ENCODE results near the gene FAM53B.

FAM53B gene

GRCh38 chr10:124739119-124739921, 4.9 kb downstream of the FAM53B start:
- Mint-ChIP-seq H3K27ac (peak overlapping the region; percentile 63), H3K9me3 (no peaks in the 10 kb centered on the region), H3K4me1 (ENCODE audit: low read depth) (peaks cover 46% of the 10 kb centered on the region), H3K4me3 (peak overlapping the region; percentile 44), H3K36me3 (ENCODE audit: low read depth) (peaks cover 15% of the 10 kb centered on the region), H3K27me3 (ENCODE audit: low read depth) (peaks cover 14% of the 10 kb centered on the region)
- no peak for DNase-seq (ENCODE audit: low spot score)

- Mint-ChIP-seq H3K36me3 (ENCODE audit: low read depth) (peaks cover 21% of the 10 kb centered on the region), H3K27ac (no peak overlapping the region), H3K4me3 (no peak overlapping the region), H3K4me1 (ENCODE audit: low read depth) (peaks cover 54% of the 10 kb centered on the region), H3K9me3 (no peaks in the 10 kb centered on the region), H3K27me3 (ENCODE audit: low read depth) (peaks cover 14% of the 10 kb centered on the region)
- DNase-seq (ENCODE audit: low spot score): no peak
These were observed 5.7 kb downstream of the FAM53B start for GRCh38 chr10:124738441-124738840.

GRCh38 chr10:124737708-124738107, 6.5 kb downstream of the FAM53B start:
- Mint-ChIP-seq H3K9me3 (no peaks in the 10 kb centered on the region), H3K4me1 (ENCODE audit: low read depth) (peaks cover 59% of the 10 kb centered on the region), H3K27me3 (ENCODE audit: low read depth) (peaks cover 12% of the 10 kb centered on the region), H3K4me3 (no peak overlapping the region), H3K27ac (no peak overlapping the region), H3K36me3 (ENCODE audit: low read depth) (peaks cover 26% of the 10 kb centered on the region)
- no peak for DNase-seq (ENCODE audit: low spot score)

- H3K4me3 Mint-ChIP-seq: no peak overlapping the region
These were observed 7.0 kb downstream of the FAM53B start for GRCh38 chr10:124737221-124737620.

GRCh38 chr10:124736491-124737136, 7.6 kb downstream of the FAM53B start:
- peaks cover 55% of the 10 kb centered on the region for H3K4me1 Mint-ChIP-seq (ENCODE audit: low read depth)
- peaks cover 28% of the 10 kb centered on the region for H3K36me3 Mint-ChIP-seq (ENCODE audit: low read depth)
- H3K27ac Mint-ChIP-seq: no peak overlapping the region
- H3K9me3 Mint-ChIP-seq: no peaks in the 10 kb centered on the region
- DNase-seq (ENCODE audit: low spot score): no peak
- no peak overlapping the region for H3K4me3 Mint-ChIP-seq
- peaks cover 9% of the 10 kb centered on the region for H3K27me3 Mint-ChIP-seq (ENCODE audit: low read depth)

More at GRCh38 chr10:124737221-124737620, 7.0 kb downstream of the FAM53B start:
- no peaks in the 10 kb centered on the region for H3K9me3 Mint-ChIP-seq
- peaks cover 9% of the 10 kb centered on the region for H3K27me3 Mint-ChIP-seq (ENCODE audit: low read depth)
- peaks cover 28% of the 10 kb centered on the region for H3K36me3 Mint-ChIP-seq (ENCODE audit: low read depth)
- peaks cover 55% of the 10 kb centered on the region for H3K4me1 Mint-ChIP-seq (ENCODE audit: low read depth)
- H3K27ac Mint-ChIP-seq: no peak overlapping the region
- no peak for DNase-seq (ENCODE audit: low spot score)

- H3K36me3 Mint-ChIP-seq (ENCODE audit: low read depth): peaks cover 27% of the 10 kb centered on the region
- H3K27me3 Mint-ChIP-seq (ENCODE audit: low read depth): peaks cover 8% of the 10 kb centered on the region
- no peak overlapping the region for H3K27ac Mint-ChIP-seq
- DNase-seq (ENCODE audit: low spot score): no peak
- no peak overlapping the region for H3K4me3 Mint-ChIP-seq
- no peaks in the 10 kb centered on the region for H3K9me3 Mint-ChIP-seq
- H3K4me1 Mint-ChIP-seq (ENCODE audit: low read depth): peaks cover 48% of the 10 kb centered on the region
These were observed 8.5 kb downstream of the FAM53B start for GRCh38 chr10:124735491-124736286.

GRCh38 chr10:124734311-124735166, 9.6 kb downstream of the FAM53B start:
- no peaks in the 10 kb centered on the region for H3K9me3 Mint-ChIP-seq
- peaks cover 41% of the 10 kb centered on the region for H3K4me1 Mint-ChIP-seq (ENCODE audit: low read depth)
- peak overlapping the region; percentile 72 for H3K4me3 Mint-ChIP-seq
- H3K36me3 Mint-ChIP-seq (ENCODE audit: low read depth): peaks cover 30% of the 10 kb centered on the region
- peaks cover 4% of the 10 kb centered on the region for H3K27me3 Mint-ChIP-seq (ENCODE audit: low read depth)
- peak overlapping the region; percentile 85 for H3K27ac Mint-ChIP-seq
- no peak for DNase-seq (ENCODE audit: low spot score)

- peak overlapping the region; percentile 85 for H3K27ac Mint-ChIP-seq
- DNase-seq (ENCODE audit: low spot score): no peak
- H3K27me3 Mint-ChIP-seq (ENCODE audit: low read depth): no peaks in the 10 kb centered on the region
- peaks cover 44% of the 10 kb centered on the region for H3K4me1 Mint-ChIP-seq (ENCODE audit: low read depth)
- peak overlapping the region; percentile 72 for H3K4me3 Mint-ChIP-seq
- no peaks in the 10 kb centered on the region for H3K9me3 Mint-ChIP-seq
- peaks cover 26% of the 10 kb centered on the region for H3K36me3 Mint-ChIP-seq (ENCODE audit: low read depth)
These were observed 10.5 kb downstream of the FAM53B start for GRCh38 chr10:124733571-124734245.

GRCh38 chr10:124732931-124733570, 11.1 kb downstream of the FAM53B start:
- H3K9me3 Mint-ChIP-seq: no peaks in the 10 kb centered on the region
- H3K36me3 Mint-ChIP-seq (ENCODE audit: low read depth): peaks cover 26% of the 10 kb centered on the region
- peaks cover 47% of the 10 kb centered on the region for H3K4me1 Mint-ChIP-seq (ENCODE audit: low read depth)
- peak; percentile 59 for DNase-seq (ENCODE audit: low spot score)
- no peaks in the 10 kb centered on the region for H3K27me3 Mint-ChIP-seq (ENCODE audit: low read depth)
- peak overlapping the region; percentile 85 for H3K27ac Mint-ChIP-seq
- peak overlapping the region; percentile 65 for H3K4me3 Mint-ChIP-seq

GRCh38 chr10:124731551-124731950, 12.6 kb downstream of the FAM53B start:
- H3K9me3 Mint-ChIP-seq: no peaks in the 10 kb centered on the region
- H3K27ac Mint-ChIP-seq: no peak overlapping the region
- no peak overlapping the region for H3K4me3 Mint-ChIP-seq
- peaks cover 52% of the 10 kb centered on the region for H3K4me1 Mint-ChIP-seq (ENCODE audit: low read depth)
- DNase-seq (ENCODE audit: low spot score): no peak
- no peaks in the 10 kb centered on the region for H3K27me3 Mint-ChIP-seq (ENCODE audit: low read depth)
- H3K36me3 Mint-ChIP-seq (ENCODE audit: low read depth): peaks cover 22% of the 10 kb centered on the region

GRCh38 chr10:124730790-124731189, 13.4 kb downstream of the FAM53B start:
- no peaks in the 10 kb centered on the region for H3K27me3 Mint-ChIP-seq (ENCODE audit: low read depth)
- no peak overlapping the region for H3K4me3 Mint-ChIP-seq
- H3K4me1 Mint-ChIP-seq (ENCODE audit: low read depth): peaks cover 52% of the 10 kb centered on the region
- peaks cover 22% of the 10 kb centered on the region for H3K36me3 Mint-ChIP-seq (ENCODE audit: low read depth)
- no peaks in the 10 kb centered on the region for H3K9me3 Mint-ChIP-seq
- no peak overlapping the region for H3K27ac Mint-ChIP-seq
- DNase-seq (ENCODE audit: low spot score): no peak

- peak overlapping the region; percentile 53 for H3K27ac Mint-ChIP-seq
- peaks cover 20% of the 10 kb centered on the region for H3K36me3 Mint-ChIP-seq (ENCODE audit: low read depth)
- H3K4me3 Mint-ChIP-seq: peak overlapping the region; percentile 2
- DNase-seq (ENCODE audit: low spot score): no peak
- no peaks in the 10 kb centered on the region for H3K27me3 Mint-ChIP-seq (ENCODE audit: low read depth)
- no peaks in the 10 kb centered on the region for H3K9me3 Mint-ChIP-seq
- peaks cover 46% of the 10 kb centered on the region for H3K4me1 Mint-ChIP-seq (ENCODE audit: low read depth)
These were observed 15.1 kb downstream of the FAM53B start for GRCh38 chr10:124728830-124729661.
